Medulla oblongata (tissue), 1 donor: ENCODE results near the gene RNF217.

Source experiments
- DNase-seq: peaks from one replicate; pipeline ENCODE4 v3.0.0-alpha.2; 2015; ENCODE audit errors: extremely low spot score

The RNF217 gene

DNA sequence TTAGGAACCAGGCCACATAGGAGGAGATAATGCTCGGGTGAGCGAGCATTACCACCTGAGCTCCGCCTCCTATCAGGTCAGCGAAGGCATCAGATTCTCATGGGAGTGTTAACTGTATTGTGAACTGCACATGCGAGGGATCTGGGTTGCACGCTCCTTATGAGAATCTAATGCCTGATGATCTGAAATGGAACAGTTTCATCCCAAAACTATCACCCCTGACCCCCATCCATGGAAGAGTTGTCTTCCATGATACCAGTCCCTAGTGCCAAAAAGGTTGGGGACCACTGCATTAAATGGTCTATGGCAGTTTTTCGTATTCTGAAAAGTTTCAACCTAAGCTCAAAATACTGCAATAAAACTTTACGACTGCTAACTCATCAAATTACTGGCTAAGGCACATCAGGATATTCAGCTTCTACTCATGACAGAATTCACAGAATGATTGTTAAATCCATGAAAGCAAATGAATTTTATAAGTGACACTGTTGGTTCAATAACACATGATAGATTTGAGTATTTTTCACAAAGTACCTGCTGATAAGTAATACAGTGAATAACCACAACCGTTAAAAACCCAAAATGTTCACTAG, 25.9 kb downstream of the RNF217 start:
- DNase-seq = no peak

- DNase-seq = no peak
These were observed 27.1 kb downstream of the RNF217 start for GRCh38 chr6:124989136-124989983.

DNA sequence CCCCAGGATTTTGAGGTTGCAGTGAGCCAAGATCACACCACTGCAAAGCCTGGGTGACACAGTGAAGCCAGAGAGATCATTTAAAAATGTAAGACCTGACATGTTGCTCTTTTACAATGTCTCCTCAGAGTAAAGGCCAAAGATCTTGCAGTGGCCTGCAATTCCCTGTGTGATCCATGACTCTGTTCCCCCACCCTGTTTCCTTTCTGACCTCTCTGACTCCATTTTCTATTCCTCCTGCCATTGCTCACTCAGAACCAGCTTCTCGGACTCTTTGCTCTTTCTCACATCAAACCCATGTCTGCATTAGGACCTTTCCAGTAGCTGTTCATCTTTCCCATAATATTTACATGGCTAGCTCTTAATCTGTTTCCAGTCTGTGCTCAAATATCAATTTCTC, 28.8 kb downstream of the RNF217 start:
- DNase-seq = no peak

DNA sequence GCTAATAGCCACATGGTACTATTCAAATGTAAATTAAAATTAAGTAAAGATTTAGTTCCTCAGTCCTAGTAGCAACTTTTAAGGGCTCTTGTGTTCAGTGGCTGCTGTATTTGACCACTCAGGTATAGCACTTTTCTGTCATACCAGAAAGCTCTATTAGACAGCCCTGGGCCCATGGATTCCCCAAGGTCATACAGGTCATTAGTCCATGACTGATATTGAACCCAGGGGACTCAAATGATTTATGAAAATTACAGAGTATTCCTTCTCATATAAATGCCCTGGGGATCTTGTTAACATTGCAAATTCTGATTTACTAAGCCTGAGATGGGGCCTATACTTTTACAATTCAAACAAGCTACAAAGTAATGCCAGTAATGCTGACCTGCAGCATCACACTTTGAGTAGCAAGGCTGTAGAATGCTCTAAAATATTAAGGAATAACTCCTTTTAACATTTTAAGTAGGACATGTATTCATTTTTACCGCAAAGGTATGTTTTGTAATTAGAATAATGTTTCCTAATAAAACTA, 29.6 kb downstream of the RNF217 start:
- DNase-seq = no peak

- no peak for DNase-seq
These were observed 31.1 kb downstream of the RNF217 start for GRCh38 chr6:124993327-124993726.

DNA sequence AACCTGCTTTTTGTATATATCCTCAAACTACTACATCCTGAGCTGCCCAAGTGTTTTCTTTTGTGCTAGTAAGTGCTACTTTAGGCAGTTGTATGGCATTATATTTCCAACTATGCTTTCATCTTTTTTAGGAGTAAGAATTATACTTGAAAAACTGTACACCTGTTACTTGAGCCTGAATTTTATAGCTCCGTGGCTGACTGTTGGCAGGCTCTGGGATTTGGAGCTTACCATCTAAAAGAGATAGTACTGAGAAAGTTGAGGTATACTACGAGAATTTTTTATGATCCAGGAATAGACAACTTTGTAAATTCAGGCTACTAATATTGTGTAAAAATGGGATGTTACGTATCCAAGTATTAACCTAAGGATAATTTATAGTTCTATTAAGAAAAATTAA, 32.4 kb downstream of the RNF217 start:
- no peak for DNase-seq

- no peak for DNase-seq
These were observed 32.9 kb downstream of the RNF217 start for GRCh38 chr6:124995131-124995530.

DNA sequence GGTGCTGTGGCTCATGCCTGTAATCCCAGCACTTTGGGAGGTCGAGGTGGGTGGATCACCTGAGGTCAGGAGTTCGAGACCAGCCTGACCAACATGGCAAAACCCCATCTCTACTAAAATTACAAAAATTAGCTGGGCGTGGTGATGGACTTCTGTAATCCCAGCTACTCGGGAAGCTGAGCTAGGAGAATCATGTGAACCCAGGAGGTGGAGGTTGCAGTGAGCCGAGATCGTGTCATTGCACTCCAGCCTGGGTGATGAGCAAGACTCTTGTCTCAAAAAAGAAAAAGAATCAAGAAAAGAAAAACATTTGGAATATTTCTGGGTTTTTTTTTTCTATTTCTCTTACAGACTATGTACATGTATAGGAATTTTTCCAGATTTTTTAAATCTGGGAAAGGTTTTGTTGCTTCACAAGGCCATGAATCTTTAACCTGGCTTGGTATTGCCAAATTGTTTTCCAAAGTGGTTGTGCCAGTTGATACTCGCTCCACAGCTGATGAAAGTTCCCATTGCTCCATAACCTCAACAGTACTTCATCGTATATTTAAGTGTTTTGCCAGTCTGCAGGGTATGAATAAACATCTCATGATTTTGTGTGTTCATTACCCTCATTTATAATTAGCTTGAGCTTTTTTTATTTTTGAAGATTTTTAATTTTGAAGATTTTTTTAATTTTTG, 33.5 kb downstream of the RNF217 start:
- DNase-seq = no peak

DNA sequence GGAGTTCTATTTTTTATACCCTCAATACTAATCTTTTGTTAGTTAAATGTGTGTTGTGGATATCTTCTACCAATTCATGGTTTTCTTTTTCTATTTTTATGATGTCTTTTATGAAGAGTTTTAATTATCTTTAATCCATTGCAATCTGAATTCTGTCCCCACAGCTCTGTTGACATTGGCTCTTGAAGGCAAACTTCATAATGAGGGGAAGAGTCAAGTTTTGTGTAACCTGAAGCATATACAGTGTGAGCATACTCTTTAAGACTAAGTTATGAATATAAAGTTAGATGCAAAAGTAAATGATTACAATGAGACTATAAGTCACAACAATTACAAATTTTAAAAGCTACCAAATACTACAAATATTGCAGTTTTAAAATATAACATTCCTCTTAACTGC, 34.2 kb downstream of the RNF217 start:
- DNase-seq = no peak

DNA sequence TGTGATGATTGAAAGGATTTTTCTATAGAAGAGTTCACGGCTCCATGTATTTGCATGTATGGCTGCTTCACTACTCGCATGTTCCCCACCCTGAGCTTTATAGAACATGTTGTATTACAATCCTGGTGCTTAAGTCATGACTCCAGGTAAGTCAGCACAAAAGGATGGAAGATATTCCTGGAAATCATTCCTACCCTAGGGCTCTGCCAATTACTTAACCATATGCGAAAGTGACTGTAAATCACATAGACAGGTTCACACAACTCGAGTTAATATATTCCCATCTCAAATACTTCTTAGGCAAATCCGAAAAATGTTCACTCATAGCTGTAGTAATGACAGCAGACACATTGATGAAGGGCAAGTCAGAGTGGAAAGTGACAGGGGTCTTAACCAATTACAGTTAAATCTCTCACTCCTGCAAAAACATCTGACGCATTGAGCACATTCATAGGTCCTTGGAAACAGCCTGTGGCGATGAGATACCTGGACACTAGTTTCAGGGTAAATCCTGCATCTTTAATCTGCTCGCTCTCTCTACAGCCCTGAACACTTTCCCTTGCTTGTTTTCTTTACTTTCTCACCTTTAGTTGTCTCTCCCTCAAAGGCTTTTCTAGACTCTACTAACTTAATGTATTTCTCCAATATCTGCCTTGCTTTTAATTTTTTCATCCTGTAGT, 35.1 kb downstream of the RNF217 start:
- no peak for DNase-seq

DNA sequence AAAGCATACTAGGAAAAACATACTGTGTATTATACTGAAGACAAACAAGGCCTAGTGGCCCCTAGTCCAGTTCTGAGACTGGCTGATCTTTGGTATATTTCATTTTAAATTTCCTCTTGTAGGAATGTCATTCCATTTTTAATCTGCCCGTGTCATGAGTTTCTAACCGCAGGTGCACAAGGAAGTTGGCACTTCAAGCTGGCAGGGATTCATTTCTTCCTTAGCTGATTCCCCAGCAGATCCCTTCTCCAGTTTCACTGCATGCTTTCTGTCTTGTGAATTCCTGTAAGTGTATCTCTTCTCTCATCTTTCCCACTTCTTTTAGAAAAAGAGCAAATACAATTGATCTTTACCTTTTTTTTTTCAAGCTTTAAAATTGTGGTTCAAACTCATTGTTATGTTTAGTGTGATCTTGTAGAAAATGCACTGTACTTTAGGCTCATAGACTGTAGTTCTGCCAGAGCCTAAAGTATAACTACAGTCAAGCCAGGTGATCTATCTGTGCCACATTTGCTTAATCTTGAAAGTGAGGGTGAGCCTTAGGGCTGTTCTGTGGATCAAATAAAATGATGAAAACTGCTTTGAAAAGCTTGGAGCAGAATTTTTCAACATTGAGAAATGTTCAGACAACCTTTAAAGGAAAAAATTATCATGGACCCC, 37.0 kb downstream of the RNF217 start:
- DNase-seq = no peak

- peak; percentile 40 for DNase-seq
These were observed 39.6 kb downstream of the RNF217 start for GRCh38 chr6:125001684-125002405.

DNA sequence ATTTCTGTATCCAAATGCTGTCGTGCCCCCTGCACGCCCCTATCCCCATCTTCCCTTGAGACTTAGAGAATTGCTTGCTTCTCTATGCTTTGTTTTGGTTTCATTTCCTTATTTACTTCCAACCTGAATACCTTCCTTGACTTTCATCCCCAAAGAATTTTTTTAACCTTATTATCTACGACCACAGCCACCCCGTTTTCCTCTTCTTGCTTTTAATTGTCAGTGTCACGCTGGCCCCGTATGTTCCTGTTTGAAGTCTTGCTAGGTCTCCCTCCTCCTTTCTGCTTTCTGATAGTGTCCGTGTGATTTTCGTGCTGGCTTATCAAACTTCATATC, 40.1 kb downstream of the RNF217 start:
- no peak for DNase-seq

GRCh38 chr6:125003070-125003469, 40.8 kb downstream of the RNF217 start:
- DNase-seq = no peak

DNA sequence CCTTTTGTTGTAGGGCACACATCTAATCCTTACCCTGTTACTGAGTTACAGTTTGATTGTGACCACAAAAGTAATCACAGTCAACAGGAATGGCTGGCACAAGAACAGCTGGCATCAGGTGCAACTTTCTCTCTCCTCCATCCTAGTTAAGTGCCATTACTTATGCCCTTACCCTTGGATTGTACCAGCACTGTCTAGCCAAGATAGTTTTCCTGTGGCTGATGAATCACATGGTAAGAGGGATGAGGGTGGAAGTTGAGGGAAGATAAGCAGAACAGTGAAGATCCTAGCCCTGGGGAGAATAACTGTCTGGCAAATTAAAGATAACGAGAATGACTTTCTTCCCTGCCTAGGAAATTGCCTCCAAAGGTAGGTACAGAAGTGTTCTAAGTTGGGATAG, 42.0 kb downstream of the RNF217 start:
- DNase-seq = no peak

- DNase-seq = no peak
These were observed 42.8 kb downstream of the RNF217 start for GRCh38 chr6:125004797-125005595.

DNA sequence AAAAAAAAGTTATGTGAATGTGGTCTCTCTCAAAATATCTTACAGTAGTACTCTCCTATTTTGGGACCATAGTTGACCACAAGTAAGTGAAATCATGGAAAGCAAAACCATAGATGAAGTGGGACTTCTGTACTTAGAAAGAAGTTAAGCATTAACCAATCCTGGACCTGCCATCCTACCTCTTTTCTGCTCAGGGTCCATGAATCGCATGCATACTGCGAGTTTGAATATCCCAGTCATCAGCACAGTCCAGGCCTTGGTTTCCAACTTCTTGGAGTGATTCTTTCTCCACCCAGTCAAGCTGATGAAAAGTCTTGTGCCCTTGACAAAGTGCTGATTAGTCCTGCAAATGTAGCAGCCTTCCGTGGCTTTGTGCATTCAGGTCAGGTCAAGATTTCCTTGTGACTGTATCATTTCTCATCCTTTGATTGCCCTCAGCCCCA, 46.0 kb downstream of the RNF217 start:
- no peak for DNase-seq

- no peak for DNase-seq
These were observed 46.7 kb downstream of the RNF217 start for GRCh38 chr6:125008957-125009356.

DNA sequence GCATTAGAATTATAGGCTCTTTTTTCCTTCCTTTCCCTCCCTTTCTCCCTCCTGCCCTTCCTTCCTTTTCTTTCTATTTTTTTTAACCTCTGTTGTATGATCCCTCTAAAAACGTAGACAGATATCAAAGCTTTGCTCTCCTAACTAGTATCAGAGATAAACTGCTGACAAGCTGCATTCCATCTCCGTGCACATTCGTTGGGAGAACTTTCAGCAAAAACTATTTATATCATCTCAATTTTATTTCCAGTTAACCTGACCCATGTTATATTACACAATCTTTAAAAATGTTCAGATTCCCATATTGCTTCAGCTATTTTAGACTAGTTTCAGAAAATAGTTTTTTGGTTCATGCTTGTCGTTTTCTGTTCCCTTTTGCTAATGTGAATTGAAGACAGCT, 47.3 kb downstream of the RNF217 start:
- DNase-seq = no peak
